Liver (tissue), 9 donors: ENCODE results near the gene ERGIC1. TPM values are rescaled to one million over a fixed set of nuclear protein-coding genes. Genes with fewer than 3 reads are reported as not detected.

Experiments
- DNase-seq: peaks from one replicate; pipeline ENCODE4 v3.0.0-alpha.2; 2017; ENCODE audit warnings: low spot score
- H3K27ac ChIP-seq, 2 donors: one replicate each; pipeline ENCODE4 v1.7.0; 2013; ENCODE audit warnings: inconsistent platforms in 2 of 2, low read length in 2 of 2, control low read depth in 1 of 2, low read depth in 1 of 2, mild to moderate bottlenecking in 1 of 2
- H3K27me3 ChIP-seq, 4 donors: one replicate each; pipeline versions ENCODE4 v1.6.1 to v1.7.0; 2013; ENCODE audit warnings: low read length in 3 of 4, inconsistent platforms in 1 of 4, mild to moderate bottlenecking in 1 of 4, moderate library complexity in 1 of 4; ENCODE audit not compliant: control insufficient read depth in 4 of 4, insufficient read depth in 4 of 4
- H3K36me3 ChIP-seq, 4 donors: one replicate each; pipeline versions ENCODE4 v1.6.1 to v1.7.0; 2013; ENCODE audit warnings: low read length in 3 of 4, mild to moderate bottlenecking in 3 of 4, low read depth in 1 of 4, moderate library complexity in 1 of 4; ENCODE audit not compliant: control insufficient read depth in 4 of 4, insufficient read depth in 3 of 4
- H3K4me1 ChIP-seq, 4 donors: one replicate each; pipeline versions ENCODE4 v1.6.1 to v1.7.0; 2013; ENCODE audit warnings: low read length in 3 of 4, mild to moderate bottlenecking in 3 of 4, moderate library complexity in 1 of 4; ENCODE audit not compliant: control insufficient read depth in 4 of 4, insufficient read depth in 4 of 4
- H3K4me3 ChIP-seq, 3 donors: one replicate each; pipeline versions ENCODE4 v1.6.1 to v1.7.0; 2013; ENCODE audit warnings: low read length in 3 of 3, control low read depth in 1 of 3, low read depth in 1 of 3, mild to moderate bottlenecking in 1 of 3
- H3K9ac ChIP-seq, 2 donors: one replicate each; pipeline ENCODE4 v1.7.0; 2013; ENCODE audit warnings: low read length in 2 of 2, mild to moderate bottlenecking in 2 of 2, moderate library complexity in 2 of 2, control low read depth in 1 of 2, low read depth in 1 of 2
- H3K9me3 ChIP-seq, 4 donors: one replicate each; pipeline versions ENCODE4 v1.6.1 to v1.7.0; 2013; ENCODE audit warnings: low read length in 3 of 4; ENCODE audit not compliant: control insufficient read depth in 4 of 4
- FOXA1 ChIP-seq: IDR thresholded peaks from 2 replicates; pipeline ENCODE4 v1.6.1; 2016; ENCODE audit warnings: antibody characterized with exemption
- FOXA2 ChIP-seq: IDR thresholded peaks from 2 replicates; pipeline ENCODE4 v1.6.1; 2016; ENCODE audit warnings: antibody characterized with exemption
- GABPA ChIP-seq, 2 donors: IDR thresholded peaks in 1 of 2; conservative IDR thresholded peaks in 1 of 2; 2 replicates each; pipeline ENCODE4 v1.6.1; 2016; ENCODE audit warnings: antibody characterized with exemption in 2 of 2, mild to moderate bottlenecking in 1 of 2, moderate library complexity in 1 of 2
- HNF4A ChIP-seq, 2 donors: conservative IDR thresholded peaks; 2 replicates each; pipeline ENCODE4 v1.6.1; 2016; ENCODE audit warnings: antibody characterized with exemption in 2 of 2, mild to moderate bottlenecking in 2 of 2
- JUND ChIP-seq, 2 donors: IDR thresholded peaks; 2 replicates each; pipeline ENCODE4 v1.6.1; 2016; ENCODE audit warnings: antibody characterized with exemption in 2 of 2
- RAD21 ChIP-seq, 2 donors: IDR thresholded peaks; 2 replicates each; pipeline ENCODE4 v1.6.1; 2016; ENCODE audit warnings: antibody characterized with exemption in 2 of 2, mild to moderate bottlenecking in 2 of 2
- RXRA ChIP-seq, 2 donors: IDR thresholded peaks; 2 replicates each; pipeline ENCODE4 v1.6.1; 2017 to 2018; ENCODE audit warnings: antibody characterized with exemption in 2 of 2, mild to moderate bottlenecking in 1 of 2
- SP1 ChIP-seq: IDR thresholded peaks from 2 replicates; pipeline ENCODE4 v1.6.1; 2018; ENCODE audit warnings: antibody characterized with exemption, mild to moderate bottlenecking
- TAF1 ChIP-seq: conservative IDR thresholded peaks from 2 replicates; pipeline ENCODE4 v1.6.1; 2016; ENCODE audit warnings: antibody characterized with exemption, mild to moderate bottlenecking
- YY1 ChIP-seq: IDR thresholded peaks from 2 replicates; pipeline ENCODE4 v1.6.1; 2016; ENCODE audit warnings: antibody characterized with exemption, mild to moderate bottlenecking
- WGBS: extraction: QIAGEN DNeasy Blood & Tissue Kit; methylation state at CpG from one replicate; pipeline ENCODE4 v1.1.7; 2013; 5-methylcytosine and 5-hydroxymethylcytosine counted together
- polyA plus RNA-seq, 2 donors: library from polyadenylated mRNA; stranded (reverse) in 1 of 2; unstranded in 1 of 2; fragments of 200-250 nt in 1 of 2; fragments of >200 nt in 1 of 2; fragmentation: Nextera tagmentation in 1 of 2; extraction: Ambion mirVana in 1 of 2; gene quantifications; one replicate each; pipeline versions ENCODE4 v1.2.1 to v1.2.3, GENCODE V29; 2013 to 2015
- total RNA-seq, 2 donors: library from RNA; depleted of rRNA; stranded (reverse); fragments of >200 nt; gene quantifications; one replicate each; pipeline ENCODE4 v1.2.3, GENCODE V29; 2014
- TF ChIP-seq, protein P1 (sequence below): fragments of 150-350 bp; IDR thresholded peaks from 2 replicates; pipeline ENCODE4 v1.5.1; 2017; ENCODE audit warnings: improper control_type of control experiment, low read depth, low read length; ENCODE audit not compliant: missing input control
- TF ChIP-seq, protein P2 (sequence below): IDR thresholded peaks from 2 replicates; pipeline ENCODE4 v1.6.1; 2016; ENCODE audit warnings: antibody characterized with exemption
- TF ChIP-seq, protein P3 (sequence below): IDR thresholded peaks from 2 replicates; pipeline ENCODE4 v1.6.1; 2016; ENCODE audit warnings: antibody characterized with exemption, mild to moderate bottlenecking
- TF ChIP-seq, protein P4 (sequence below): IDR thresholded peaks from 2 replicates; pipeline ENCODE4 v1.6.1; 2016; ENCODE audit warnings: antibody characterized with exemption
- donor health status: healthy.
- donor health status: healthy.
- donor health status: healthy.
- donor health status: healthy.
- donor health status: healthy.

Gene ERGIC1
- total and polyA plus RNA-seq, 4 donors: 45.4 to 155 (median 101) TPM

DNA sequence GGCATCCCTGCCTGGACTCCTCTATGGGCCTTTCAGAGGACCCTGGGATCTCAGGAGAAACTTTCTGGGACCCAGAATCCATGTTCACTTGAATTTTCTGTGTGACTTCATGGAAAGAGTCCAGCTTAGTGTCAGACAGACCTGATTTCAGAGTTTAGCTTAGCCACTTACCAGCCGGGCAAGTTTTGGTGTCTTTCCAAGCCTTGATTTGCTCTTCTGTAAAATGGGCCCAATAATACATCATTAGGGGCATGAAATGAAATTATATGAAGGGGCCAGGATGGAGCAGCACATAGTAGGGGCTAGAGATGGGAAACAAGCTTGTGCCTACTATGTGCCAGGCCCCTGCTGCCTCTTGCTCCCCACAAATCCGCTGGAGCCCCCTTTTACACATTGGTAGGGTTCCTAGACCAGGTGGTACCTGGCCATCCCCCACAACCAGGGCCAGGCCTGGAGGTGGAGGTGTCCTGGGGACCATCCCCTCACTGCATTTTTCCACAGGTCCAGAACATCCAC is 92.0 kb downstream of the ERGIC1 start:
- 100% methylated on average over 2 of the region's 2 CpGs for WGBS
- Histone ChIP-seq H3K27ac (no peak overlapping the region), H3K27me3 (no peaks in the 10 kb centered on the region), H3K9me3 (no peaks in the 10 kb centered on the region), H3K4me1 (no peaks in the 10 kb centered on the region), H3K9ac (no peak overlapping the region), H3K36me3 (peaks cover 3 to 34% (median 19%) of the 10 kb centered on the region in 4 donors), H3K4me3 (no peak overlapping the region)
- TF ChIP-seq, protein P1, sequence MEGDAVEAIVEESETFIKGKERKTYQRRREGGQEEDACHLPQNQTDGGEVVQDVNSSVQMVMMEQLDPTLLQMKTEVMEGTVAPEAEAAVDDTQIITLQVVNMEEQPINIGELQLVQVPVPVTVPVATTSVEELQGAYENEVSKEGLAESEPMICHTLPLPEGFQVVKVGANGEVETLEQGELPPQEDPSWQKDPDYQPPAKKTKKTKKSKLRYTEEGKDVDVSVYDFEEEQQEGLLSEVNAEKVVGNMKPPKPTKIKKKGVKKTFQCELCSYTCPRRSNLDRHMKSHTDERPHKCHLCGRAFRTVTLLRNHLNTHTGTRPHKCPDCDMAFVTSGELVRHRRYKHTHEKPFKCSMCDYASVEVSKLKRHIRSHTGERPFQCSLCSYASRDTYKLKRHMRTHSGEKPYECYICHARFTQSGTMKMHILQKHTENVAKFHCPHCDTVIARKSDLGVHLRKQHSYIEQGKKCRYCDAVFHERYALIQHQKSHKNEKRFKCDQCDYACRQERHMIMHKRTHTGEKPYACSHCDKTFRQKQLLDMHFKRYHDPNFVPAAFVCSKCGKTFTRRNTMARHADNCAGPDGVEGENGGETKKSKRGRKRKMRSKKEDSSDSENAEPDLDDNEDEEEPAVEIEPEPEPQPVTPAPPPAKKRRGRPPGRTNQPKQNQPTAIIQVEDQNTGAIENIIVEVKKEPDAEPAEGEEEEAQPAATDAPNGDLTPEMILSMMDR: no peak
- TF ChIP-seq YY1: no peak
- no peak for DNase-seq

DNA sequence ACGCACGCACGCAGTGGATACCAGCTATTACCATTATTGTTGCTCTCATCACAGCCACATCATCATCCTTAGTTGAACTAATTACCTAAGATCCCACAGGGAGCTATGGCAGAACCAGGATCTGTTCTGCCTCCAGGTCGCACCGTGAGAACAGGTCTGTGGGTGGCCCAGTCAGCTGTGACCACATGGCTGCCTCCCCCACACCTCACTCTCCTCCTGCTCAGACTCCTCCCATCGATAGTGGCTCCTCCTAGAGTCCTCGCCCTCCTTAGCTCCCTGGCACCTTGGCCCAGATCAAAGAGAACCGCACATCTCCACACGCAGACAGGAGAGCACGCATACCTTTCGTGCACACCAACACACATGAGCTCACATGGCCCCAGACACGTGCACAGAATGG is 92.7 kb downstream of the ERGIC1 start:
- no peaks in the 10 kb centered on the region for H3K27me3 ChIP-seq

DNA sequence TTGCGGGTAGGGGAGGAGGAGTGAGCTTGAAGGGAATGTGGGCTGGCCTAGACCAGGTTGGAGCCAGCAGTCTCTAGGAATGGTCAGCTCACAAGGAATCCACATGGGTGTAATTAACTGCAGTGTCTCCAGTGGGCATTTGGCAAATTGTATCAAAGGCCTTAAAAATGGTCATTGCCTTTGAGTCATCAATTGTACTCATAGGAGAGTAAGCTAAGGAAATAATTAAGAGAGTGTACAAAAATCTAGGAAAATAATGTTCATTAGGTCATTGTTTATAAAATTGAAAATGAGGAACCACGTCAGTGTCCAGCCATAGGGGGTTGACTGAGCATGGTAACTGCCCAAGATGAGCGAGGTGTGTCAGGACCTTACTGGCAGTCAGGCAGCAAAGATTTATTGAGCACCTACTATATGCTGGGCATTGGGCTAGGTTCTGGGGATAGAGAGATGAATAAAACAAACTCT is 95.4 kb downstream of the ERGIC1 start:
- Histone ChIP-seq H3K9me3 (no peaks in the 10 kb centered on the region), H3K4me3 (no peak overlapping the region), H3K9ac (no peak overlapping the region), H3K27ac (no peak overlapping the region), H3K36me3 (peaks cover 2 to 31% (median 18%) of the 10 kb centered on the region in 4 donors), H3K27me3 (no peaks in the 10 kb centered on the region), H3K4me1 (peaks cover 0 to 6% (median under 1%) of the 10 kb centered on the region in 4 donors)
- WGBS: 98% methylated on average over 3 of the region's 3 CpGs
- DNase-seq: no peak
- TF ChIP-seq GABPA (IDR thresholded peaks at IDR 0.05 in 1 of 2, conservative IDR thresholded peaks at IDR 0.05 in 1 of 2) (no peak), YY1 (no peak), FOXA2 (no peak), JUND (IDR thresholded peaks at IDR 0.05) (no peak), FOXA1 (no peak), RXRA (IDR thresholded peaks at IDR 0.05) (no peak), HNF4A (conservative IDR thresholded peaks at IDR 0.05) (no peak), TAF1 (no peak), SP1 (no peak)
- TF ChIP-seq, protein P2, sequence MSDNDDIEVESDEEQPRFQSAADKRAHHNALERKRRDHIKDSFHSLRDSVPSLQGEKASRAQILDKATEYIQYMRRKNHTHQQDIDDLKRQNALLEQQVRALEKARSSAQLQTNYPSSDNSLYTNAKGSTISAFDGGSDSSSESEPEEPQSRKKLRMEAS: no peak
- TF ChIP-seq, protein P3, sequence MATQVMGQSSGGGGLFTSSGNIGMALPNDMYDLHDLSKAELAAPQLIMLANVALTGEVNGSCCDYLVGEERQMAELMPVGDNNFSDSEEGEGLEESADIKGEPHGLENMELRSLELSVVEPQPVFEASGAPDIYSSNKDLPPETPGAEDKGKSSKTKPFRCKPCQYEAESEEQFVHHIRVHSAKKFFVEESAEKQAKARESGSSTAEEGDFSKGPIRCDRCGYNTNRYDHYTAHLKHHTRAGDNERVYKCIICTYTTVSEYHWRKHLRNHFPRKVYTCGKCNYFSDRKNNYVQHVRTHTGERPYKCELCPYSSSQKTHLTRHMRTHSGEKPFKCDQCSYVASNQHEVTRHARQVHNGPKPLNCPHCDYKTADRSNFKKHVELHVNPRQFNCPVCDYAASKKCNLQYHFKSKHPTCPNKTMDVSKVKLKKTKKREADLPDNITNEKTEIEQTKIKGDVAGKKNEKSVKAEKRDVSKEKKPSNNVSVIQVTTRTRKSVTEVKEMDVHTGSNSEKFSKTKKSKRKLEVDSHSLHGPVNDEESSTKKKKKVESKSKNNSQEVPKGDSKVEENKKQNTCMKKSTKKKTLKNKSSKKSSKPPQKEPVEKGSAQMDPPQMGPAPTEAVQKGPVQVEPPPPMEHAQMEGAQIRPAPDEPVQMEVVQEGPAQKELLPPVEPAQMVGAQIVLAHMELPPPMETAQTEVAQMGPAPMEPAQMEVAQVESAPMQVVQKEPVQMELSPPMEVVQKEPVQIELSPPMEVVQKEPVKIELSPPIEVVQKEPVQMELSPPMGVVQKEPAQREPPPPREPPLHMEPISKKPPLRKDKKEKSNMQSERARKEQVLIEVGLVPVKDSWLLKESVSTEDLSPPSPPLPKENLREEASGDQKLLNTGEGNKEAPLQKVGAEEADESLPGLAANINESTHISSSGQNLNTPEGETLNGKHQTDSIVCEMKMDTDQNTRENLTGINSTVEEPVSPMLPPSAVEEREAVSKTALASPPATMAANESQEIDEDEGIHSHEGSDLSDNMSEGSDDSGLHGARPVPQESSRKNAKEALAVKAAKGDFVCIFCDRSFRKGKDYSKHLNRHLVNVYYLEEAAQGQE: no peak
- TF ChIP-seq, protein P4, sequence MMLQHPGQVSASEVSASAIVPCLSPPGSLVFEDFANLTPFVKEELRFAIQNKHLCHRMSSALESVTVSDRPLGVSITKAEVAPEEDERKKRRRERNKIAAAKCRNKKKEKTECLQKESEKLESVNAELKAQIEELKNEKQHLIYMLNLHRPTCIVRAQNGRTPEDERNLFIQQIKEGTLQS: no peak

More for the DNA sequence above, 92.7 kb downstream of the ERGIC1 start:
- WGBS: 90% methylated on average over 12 of the region's 12 CpGs
- Histone ChIP-seq H3K27ac (no peak overlapping the region), H3K9me3 (no peaks in the 10 kb centered on the region), H3K9ac (no peak overlapping the region), H3K4me1 (no peaks in the 10 kb centered on the region), H3K4me3 (no peak overlapping the region), H3K36me3 (peaks cover 3 to 31% (median 15%) of the 10 kb centered on the region in 4 donors)
- TF ChIP-seq, protein P3: no peak
- TF ChIP-seq, protein P4: no peak
- TF ChIP-seq, protein P2: no peak
- no peak for TF ChIP-seq RAD21 (IDR thresholded peaks at IDR 0.05)
- TF ChIP-seq TAF1: no peak
- no peak for TF ChIP-seq FOXA1
- DNase-seq: no peak
